ENCODE data around the gene CNTN3.

DNA sequence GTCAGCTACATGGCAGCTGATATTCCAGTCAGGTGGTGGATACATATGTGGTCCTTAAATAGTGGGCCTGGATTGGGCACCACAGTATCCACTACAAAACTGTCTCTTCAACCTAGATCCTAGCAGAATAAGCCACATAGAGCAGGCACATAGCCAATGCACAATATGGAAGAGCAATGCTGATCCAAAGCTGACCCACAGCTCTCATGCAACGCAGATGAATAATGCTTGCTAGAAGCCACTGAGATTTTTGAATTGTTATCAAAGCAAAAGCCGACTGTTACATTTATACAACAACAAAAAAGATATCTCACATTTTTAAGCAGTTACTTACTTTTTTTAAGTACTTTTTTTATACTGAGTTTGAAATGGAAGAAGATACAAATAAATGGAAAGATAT, 11.2 kb downstream of the CNTN3 start:
- TF ChIP-seq ZNF561 (tag by site-specific recombination; IDR thresholded peaks at IDR 0.05; ENCODE audit: borderline replicate concordance): no peak
- TF ChIP-seq, protein P1, sequence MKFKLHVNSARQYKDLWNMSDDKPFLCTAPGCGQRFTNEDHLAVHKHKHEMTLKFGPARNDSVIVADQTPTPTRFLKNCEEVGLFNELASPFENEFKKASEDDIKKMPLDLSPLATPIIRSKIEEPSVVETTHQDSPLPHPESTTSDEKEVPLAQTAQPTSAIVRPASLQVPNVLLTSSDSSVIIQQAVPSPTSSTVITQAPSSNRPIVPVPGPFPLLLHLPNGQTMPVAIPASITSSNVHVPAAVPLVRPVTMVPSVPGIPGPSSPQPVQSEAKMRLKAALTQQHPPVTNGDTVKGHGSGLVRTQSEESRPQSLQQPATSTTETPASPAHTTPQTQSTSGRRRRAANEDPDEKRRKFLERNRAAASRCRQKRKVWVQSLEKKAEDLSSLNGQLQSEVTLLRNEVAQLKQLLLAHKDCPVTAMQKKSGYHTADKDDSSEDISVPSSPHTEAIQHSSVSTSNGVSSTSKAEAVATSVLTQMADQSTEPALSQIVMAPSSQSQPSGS (tag by site-specific recombination; IDR thresholded peaks at IDR 0.05; ENCODE audit: low read depth): no peak
- no peak for TF ChIP-seq ZBTB20 (tag by site-specific recombination; IDR thresholded peaks at IDR 0.05)
- TF ChIP-seq, protein P2, sequence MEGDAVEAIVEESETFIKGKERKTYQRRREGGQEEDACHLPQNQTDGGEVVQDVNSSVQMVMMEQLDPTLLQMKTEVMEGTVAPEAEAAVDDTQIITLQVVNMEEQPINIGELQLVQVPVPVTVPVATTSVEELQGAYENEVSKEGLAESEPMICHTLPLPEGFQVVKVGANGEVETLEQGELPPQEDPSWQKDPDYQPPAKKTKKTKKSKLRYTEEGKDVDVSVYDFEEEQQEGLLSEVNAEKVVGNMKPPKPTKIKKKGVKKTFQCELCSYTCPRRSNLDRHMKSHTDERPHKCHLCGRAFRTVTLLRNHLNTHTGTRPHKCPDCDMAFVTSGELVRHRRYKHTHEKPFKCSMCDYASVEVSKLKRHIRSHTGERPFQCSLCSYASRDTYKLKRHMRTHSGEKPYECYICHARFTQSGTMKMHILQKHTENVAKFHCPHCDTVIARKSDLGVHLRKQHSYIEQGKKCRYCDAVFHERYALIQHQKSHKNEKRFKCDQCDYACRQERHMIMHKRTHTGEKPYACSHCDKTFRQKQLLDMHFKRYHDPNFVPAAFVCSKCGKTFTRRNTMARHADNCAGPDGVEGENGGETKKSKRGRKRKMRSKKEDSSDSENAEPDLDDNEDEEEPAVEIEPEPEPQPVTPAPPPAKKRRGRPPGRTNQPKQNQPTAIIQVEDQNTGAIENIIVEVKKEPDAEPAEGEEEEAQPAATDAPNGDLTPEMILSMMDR (tag by site-specific recombination; IDR thresholded peaks at IDR 0.05): no peak
- TF ChIP-seq PRDM1 (tag by site-specific recombination; IDR thresholded peaks at IDR 0.05): no peak
- TF ChIP-seq, protein P3, sequence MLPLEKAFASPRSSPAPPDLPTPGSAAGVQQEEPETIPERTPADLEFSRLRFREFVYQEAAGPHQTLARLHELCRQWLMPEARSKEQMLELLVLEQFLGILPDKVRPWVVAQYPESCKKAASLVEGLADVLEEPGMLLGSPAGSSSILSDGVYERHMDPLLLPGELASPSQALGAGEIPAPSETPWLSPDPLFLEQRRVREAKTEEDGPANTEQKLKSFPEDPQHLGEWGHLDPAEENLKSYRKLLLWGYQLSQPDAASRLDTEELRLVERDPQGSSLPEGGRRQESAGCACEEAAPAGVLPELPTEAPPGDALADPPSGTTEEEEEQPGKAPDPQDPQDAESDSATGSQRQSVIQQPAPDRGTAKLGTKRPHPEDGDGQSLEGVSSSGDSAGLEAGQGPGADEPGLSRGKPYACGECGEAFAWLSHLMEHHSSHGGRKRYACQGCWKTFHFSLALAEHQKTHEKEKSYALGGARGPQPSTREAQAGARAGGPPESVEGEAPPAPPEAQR (tag by site-specific recombination; IDR thresholded peaks at IDR 0.05): no peak
- no peak for TF ChIP-seq SETDB1 (IDR thresholded peaks at IDR 0.05; ENCODE audit: insufficient read length, low read length)
